H54 (cell line): ENCODE results near the gene TVP23C.

Experiments used
- DNase-seq: peaks from one replicate; pipeline ENCODE4 v3.0.0; 2011; ENCODE audit warnings: low spot score, mixed read lengths; ENCODE audit not compliant: insufficient read length
- FAIRE-seq: peaks from 3 replicates; lab custom pipeline; 2011; peaks lifted over from hg19 to GRCh38; lab: Jason Lieb, UNC
- POLR2A ChIP-seq: IDR thresholded peaks from 2 replicates; pipeline ENCODE4 v1.6.1; 2011; ENCODE audit warnings: low read depth, mild to moderate bottlenecking, low read length

TVP23C gene

DNA sequence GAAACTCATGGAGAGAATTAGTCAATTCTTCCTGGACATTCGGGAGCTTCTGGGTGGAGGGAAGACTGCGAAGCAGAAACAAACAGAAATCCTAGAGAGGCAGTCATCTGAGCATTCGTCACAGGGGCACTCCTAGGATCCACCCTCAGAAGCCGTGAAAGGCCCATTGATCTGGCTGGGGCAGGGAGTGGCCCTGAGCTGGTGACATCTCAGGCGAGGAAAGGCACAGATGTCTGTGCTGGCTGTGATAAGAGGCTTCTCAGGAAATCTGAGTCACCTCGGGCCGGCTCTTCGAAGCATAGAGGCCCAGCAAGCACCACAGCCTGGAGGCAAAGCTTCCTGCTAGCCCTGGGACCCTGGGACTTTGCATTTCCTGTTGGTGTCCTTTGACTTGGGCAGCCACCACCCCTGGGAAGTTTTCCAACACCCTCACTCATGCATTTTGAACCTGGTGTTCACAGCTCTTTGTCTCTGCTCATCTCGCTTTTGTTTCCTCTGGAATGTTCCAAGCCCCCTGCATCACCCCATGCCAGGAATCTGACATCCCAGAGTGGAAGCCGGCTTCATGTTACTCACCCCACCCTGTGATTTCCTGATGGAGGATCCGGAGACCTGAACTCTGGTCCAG is 72.5 kb downstream of the TVP23C start:
- FAIRE-seq (peak; percentile 61), DNase-seq (peak; percentile 81)
- TF ChIP-seq POLR2A, result no peak

DNA sequence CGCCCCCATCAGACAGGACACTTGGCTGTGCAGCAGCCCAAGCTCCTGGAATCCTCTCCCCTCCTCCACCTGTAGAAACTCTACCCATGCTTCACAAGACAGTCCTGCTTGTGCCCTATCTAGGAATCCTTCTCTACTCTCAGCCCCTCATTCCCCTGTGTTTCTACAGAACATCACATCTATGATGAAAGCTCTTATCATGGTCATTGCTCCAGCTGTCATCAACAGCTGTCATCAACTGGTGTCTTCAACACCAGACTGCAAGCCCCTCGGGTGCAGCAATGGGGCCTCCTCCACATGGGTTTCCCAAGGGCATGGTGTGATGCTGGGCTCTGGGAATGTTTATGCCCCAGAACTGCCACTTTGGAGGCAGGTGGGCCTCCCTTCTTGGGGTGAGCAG is 74.7 kb downstream of the TVP23C start:
- DNase-seq, result no peak
- no peak for TF ChIP-seq POLR2A
- FAIRE-seq, result no peak

DNA sequence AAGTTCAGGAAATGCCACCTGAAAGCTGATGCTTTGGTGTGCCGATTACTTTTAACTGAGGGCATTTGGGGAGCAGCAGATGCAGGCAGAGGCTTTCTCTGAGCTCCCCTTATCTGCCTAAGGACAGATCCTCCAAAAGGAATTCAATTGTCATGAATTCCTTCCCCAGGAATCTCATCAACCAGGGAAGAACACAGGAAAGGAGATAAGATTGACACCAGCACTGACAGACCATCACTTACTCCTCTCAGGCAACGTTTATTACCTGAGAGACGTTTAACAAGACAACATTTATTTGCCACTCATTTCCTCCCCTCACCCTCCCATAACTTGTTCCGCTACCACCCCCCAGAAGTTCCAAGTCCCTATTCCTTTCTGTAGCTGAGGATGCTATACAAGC is 78.2 kb downstream of the TVP23C start:
- FAIRE-seq (no peak), DNase-seq (no peak)
- TF ChIP-seq POLR2A, result no peak

DNA sequence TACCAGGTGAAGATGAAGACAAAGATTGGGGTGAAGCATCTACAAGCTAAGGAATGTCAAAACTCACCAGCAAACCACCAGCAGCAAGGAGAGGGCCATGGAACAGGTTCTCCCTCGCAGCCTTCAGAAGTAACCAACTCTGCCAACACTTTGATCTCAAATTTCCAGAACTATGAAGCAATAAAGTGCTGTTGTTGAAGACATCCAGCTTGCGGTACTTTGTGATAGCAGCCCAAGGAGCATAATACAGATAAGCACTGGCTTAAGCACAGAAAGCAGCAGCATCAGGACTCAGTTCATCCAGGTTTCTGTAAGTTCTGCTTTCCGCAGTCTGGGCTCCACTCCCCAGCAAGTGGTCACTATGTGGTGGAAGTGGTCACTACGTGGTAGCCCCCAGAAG is 79.9 kb downstream of the TVP23C start:
- no peak for TF ChIP-seq POLR2A
- DNase-seq, result no peak
- FAIRE-seq, result no peak

DNA sequence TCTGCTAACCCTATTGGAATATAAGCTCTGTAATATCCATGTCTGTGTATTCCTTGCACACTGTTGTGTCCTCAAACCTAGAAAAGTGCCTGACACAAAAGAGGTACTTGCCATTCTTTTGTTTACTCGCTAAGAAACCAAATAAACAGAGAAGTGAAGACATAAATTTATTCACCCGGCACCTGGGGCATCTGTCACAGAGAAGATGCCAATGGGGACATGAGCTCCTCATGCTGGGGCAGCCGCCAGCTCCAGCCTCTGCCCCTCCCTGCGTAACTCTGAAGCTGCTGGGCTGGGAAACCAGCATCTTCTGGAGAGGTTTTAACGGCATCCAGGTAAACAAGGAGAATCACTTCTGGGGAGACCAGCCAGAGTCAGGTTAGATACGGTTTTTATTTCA is 80.8 kb downstream of the TVP23C start:
- no peak for TF ChIP-seq POLR2A
- FAIRE-seq (no peak), DNase-seq (no peak)

DNA sequence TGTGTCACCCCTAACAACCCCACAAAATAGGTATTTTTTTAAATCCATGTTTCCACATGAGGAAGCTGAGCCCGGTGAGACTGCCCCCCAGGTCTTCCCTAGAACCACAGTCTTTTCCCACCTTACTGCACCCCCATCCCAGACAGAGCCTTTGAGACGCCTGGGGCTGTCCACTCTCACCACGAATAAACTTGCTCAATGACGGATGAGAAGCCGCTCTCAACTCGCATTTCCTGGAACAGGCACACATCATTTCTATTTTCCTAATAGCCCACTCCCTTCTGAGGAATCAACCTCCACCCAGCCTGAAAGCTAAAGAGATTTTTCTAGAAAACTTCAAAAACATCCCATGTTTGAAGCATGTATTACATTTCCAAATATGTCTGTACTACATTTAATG is 81.8 kb downstream of the TVP23C start:
- TF ChIP-seq POLR2A, result no peak
- DNase-seq, result no peak
- FAIRE-seq, result no peak

DNA sequence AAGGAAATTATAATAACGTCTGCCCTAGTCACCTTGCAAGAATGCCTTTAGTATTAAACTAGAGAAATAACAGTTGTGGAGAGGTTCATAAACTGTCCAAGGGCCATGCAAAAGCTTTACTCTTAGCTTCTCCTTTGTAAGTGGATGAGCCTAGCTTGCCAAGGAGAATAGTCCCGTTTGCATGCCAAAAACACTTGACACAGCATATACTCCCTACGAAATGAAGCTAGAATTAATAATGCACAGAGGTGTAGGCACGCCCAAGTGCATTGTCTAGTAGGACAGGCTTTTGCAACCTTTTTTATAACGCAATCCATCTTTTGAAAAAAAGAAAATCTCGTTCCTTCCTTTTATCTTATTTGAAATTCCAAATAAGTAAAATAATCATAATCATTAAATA is 83.1 kb downstream of the TVP23C start:
- FAIRE-seq (no peak), DNase-seq (no peak)
- TF ChIP-seq POLR2A, result no peak

DNA sequence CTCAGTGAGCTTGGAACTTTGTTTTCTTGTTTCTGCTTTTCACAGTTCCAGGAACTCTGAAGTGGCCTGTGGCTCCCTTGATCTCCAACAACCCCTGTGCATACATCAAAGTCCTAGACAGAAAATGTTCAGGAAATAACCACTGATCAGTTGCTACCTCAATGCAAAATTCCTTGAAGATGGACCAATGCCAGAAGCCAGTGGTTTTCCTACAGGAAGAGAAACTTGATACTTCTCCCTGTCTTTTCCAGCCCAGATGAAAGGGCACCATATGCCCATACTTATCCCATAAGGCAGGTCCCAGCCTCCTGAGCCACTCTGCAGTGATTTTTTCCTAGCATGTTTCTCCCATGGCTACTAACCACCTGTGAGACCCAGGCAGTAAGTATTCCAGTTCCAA is 83.6 kb downstream of the TVP23C start:
- no peak for TF ChIP-seq POLR2A
- FAIRE-seq, result peak; percentile 88
- DNase-seq, result no peak

DNA sequence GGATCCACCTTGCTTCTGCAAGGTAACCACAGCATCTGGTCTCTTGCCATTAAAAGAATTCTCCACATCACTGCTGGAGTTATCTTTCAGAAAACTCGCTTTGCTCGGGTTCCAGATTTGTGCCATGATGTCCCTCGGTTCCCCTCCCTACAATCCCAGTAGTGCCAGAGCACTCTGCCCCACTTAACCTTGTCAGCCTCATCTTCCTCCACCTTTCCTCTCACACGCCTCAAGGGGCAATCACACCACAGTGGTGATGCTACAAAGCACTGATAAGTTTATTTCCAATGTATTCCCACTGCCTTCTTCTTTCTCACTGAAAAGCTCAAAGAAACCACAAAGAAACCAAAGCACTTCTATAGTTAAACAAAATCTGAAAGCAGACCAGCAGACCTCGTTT is 84.4 kb downstream of the TVP23C start:
- no peak for FAIRE-seq
- DNase-seq, result no peak
- TF ChIP-seq POLR2A, result no peak

DNA sequence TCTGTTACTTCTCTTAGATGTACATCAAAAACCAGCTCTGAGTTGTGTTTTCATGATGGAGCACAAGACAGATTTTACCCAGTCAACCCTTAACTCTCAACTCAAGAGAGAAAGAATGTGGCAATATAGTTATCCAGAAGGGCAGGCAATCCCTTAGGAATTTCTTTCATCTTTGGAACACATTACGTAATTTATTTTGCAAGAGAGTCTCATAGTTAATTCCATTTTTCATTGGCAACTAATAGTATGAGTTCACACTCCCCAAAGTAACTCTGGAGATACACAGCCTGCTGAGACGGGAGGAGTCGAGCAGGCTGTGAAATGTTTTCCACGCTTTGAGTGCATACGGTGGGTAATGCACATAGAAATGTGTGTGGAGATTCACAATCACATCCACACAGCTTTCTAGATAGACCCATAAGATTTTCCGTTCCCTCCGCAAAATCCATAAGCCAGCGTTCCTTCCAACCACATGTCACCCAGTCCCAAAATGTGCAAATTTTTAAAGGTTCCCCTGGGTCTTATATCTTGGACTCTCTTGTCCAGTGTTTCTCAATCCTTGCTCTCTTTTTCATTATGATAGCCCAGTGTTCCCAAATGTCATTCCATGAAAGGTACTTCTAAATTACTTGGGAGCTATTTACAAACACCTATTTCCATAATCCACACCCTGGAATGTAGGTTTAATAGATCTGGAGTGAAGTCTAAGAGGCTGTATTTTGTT is 87.5 kb downstream of the TVP23C start:
- DNase-seq (no peak), FAIRE-seq (no peak)

DNA sequence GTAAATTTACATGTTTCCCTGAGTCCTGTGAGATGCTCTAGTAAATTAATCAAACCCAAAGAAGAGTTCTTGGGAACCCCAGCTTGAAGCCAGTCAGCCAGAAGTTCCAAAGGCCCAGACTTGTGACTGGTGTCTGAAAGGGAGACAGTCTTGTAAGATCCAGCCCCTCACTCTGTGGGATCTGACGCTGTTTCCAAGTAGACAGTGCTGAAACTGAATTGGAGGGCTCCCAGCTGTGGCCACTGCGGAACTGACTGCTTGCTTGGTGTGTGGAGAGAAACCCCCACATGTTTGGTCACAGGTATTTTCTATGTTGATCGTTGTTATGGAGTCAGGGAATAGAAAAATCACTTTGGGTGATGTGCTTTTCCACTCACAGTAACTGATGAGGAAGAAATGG is 90.4 kb downstream of the TVP23C start:
- no peak for TF ChIP-seq POLR2A
- FAIRE-seq (no peak), DNase-seq (no peak)

More for the DNA sequence above, 87.5 kb downstream of the TVP23C start:
- TF ChIP-seq POLR2A, result no peak

DNA sequence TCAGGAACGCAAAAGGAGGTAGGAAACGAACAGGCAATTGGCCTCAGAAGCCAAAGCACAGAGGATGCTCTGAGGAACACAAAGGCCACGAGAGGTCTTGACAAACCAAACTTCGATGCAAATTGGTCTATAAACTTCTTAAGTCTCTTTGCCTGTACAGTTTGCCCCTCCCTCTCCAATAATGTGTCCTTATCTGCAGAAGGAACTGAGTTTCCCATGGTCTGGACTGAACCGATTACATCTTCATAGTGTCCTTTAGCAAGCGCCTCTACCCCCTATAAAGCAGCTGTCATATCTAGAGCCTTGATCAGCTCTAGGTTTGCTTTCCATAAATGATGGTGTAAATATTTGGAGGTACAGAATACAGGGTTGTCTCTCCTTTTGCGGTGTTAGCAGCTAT is 92.7 kb downstream of the TVP23C start:
- no peak for TF ChIP-seq POLR2A
- DNase-seq (no peak), FAIRE-seq (no peak)

DNA sequence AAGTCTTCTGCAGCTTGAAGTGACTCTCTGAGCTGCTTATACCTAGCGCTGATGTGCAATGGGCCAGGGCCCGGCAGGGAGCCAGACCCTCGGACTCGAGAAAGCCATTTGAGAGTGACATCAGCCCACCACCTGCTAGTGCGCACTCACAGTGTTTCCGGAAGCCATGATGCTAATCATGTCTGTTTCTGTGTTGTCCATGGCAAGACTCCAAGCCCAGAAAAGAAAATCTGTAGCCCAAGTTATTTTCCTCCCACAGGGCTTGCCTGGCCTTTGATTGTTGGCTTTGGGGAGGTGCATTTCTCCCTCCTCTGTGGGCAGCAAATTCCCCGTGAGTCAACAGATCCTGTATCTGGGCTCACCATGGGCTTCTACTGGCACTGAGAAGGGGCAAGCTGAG is 94.0 kb downstream of the TVP23C start:
- no peak for TF ChIP-seq POLR2A
- no peak for DNase-seq
- no peak for FAIRE-seq

DNA sequence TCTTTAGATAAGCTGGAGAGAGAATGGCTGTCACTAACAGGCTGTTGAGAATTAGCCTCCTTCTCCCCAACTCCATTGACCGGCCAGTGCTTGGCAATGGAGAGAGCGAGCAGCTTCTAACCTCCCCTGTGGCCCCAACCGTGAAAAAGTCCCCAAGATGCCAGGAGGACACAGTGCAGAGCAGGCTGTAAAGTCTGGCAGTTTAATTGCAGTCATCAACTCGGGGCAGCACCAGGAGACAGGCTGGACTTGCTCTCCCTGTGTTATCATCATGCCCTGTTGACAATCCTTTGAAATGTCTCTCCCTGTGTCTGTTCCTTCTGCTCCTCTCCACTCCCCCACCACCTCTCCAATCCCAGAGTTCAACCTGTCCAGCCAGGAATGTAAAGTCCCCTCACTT is 95.2 kb downstream of the TVP23C start:
- FAIRE-seq, result no peak
- TF ChIP-seq POLR2A, result no peak
- no peak for DNase-seq

DNA sequence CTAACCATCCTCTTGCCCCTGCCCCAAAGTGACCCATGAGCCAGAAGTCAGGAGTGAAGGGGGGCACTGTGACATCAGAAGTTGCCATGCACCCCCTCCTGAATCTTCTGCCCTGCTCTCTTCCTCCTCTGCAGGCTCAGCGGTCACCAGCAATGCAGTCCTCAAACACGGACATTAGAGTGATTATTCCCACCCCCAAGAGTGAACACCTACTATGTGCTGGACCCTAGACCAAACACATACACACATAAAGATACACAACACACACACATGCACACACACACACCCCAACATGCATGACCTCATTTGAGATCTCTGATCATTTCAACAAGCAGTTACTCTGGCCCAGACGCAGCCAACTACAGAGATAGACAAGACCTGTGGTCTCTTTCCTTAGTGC is 95.7 kb downstream of the TVP23C start, which contains the start of gene CDRT4:
Gene CDRT4, minus strand, starts transcription at position 30 of the 400 bp plus-strand sequence. CDS start 27,383 bp downstream, outside the sequence.
- FAIRE-seq, result no peak
- DNase-seq, result no peak
- TF ChIP-seq POLR2A, result no peak
